ENCODE measurements around the gene KCNH5. TPM values are rescaled to one million over a fixed set of nuclear protein-coding genes. Genes with fewer than 3 reads are reported as not detected.
A peak's percentile ranks its signal among the peaks of the same experiment; 100 is the strongest.
"Not testable (repeated sequence)": the region's sequence is repeated elsewhere in the genome, so short reads cannot be mapped to it uniquely, and the experiment has no call there.

KCNH5 gene
- total RNA-seq, 4 donors from 2014 or later: 0.04 to 0.27 (median 0.15) TPM

GRCh38 chr14:62792578-62792977, 252.7 kb downstream of the KCNH5 start:
- no peaks in the 10 kb centered on the region for H3K4me1 ChIP-seq
- 73 to 93% methylated on average over 5 of the region's 5 CpGs for WGBS, 2 donors (ENCODE audit: low coverage in 1 of 2)
- ATAC-seq: no peak
- no peak overlapping the region for H3K4me3 ChIP-seq
- H3K27me3 ChIP-seq: no peaks in the 10 kb centered on the region
- peaks cover 0 to 6% (median 0%) of the 10 kb centered on the region in 3 donors for H3K9me3 ChIP-seq
- no peaks in the 10 kb centered on the region for H3K36me3 ChIP-seq
- no peak for TF ChIP-seq POLR2AphosphoS5 (IDR thresholded peaks at IDR 0.05)
- TF ChIP-seq POLR2A (IDR thresholded peaks at IDR 0.05): no peak
- no peak for TF ChIP-seq EP300 (IDR thresholded peaks at IDR 0.05)
- TF ChIP-seq, protein P1, sequence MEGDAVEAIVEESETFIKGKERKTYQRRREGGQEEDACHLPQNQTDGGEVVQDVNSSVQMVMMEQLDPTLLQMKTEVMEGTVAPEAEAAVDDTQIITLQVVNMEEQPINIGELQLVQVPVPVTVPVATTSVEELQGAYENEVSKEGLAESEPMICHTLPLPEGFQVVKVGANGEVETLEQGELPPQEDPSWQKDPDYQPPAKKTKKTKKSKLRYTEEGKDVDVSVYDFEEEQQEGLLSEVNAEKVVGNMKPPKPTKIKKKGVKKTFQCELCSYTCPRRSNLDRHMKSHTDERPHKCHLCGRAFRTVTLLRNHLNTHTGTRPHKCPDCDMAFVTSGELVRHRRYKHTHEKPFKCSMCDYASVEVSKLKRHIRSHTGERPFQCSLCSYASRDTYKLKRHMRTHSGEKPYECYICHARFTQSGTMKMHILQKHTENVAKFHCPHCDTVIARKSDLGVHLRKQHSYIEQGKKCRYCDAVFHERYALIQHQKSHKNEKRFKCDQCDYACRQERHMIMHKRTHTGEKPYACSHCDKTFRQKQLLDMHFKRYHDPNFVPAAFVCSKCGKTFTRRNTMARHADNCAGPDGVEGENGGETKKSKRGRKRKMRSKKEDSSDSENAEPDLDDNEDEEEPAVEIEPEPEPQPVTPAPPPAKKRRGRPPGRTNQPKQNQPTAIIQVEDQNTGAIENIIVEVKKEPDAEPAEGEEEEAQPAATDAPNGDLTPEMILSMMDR (IDR thresholded peaks at IDR 0.05): no peak
- H3K27ac ChIP-seq: no peak overlapping the region

GRCh38 chr14:62781328-62781727, 263.9 kb downstream of the KCNH5 start:
- 34 to 79% methylated on average over 2 to 12 of the region's 15 CpGs for WGBS, 2 donors (ENCODE audit: low coverage in 1 of 2)
- H3K4me3 ChIP-seq, H3K27me3 ChIP-seq, ATAC-seq, H3K36me3 ChIP-seq, H3K27ac ChIP-seq, H3K9me3 ChIP-seq: not testable (repeated sequence)
- H3K4me1 ChIP-seq: peaks cover 0 to 28% (median 0%) of the 10 kb centered on the region in 3 donors

GRCh38 chr14:62778852-62779251, 266.4 kb downstream of the KCNH5 start:
- Histone ChIP-seq H3K9me3 (no peaks in the 10 kb centered on the region), H3K27ac (no peak overlapping the region), H3K4me1 (peaks cover 0 to 38% (median 0%) of the 10 kb centered on the region in 3 donors), H3K4me3 (no peak overlapping the region), H3K36me3 (no peaks in the 10 kb centered on the region), H3K27me3 (no peaks in the 10 kb centered on the region)
- TF ChIP-seq, protein P1 (IDR thresholded peaks at IDR 0.05): no peak
- 30 to 63% methylated on average over 1 of the region's 1 CpG for WGBS, 2 donors (ENCODE audit: low coverage in 1 of 2)
- ATAC-seq: no peak

- no peaks in the 10 kb centered on the region for H3K9me3 ChIP-seq
- no peak for TF ChIP-seq EP300 (IDR thresholded peaks at IDR 0.05)
- no peak for TF ChIP-seq POLR2A (IDR thresholded peaks at IDR 0.05)
- TF ChIP-seq, protein P1 (IDR thresholded peaks at IDR 0.05): no peak
- TF ChIP-seq POLR2AphosphoS5 (IDR thresholded peaks at IDR 0.05): no peak
- WGBS, 2 donors (ENCODE audit: low coverage in 1 of 2): 60 to 62% methylated on average over 1 to 2 of the region's 2 CpGs
- H3K4me1 ChIP-seq: peaks cover 0 to 38% (median 0%) of the 10 kb centered on the region in 3 donors
- no peak overlapping the region for H3K4me3 ChIP-seq
- no peaks in the 10 kb centered on the region for H3K36me3 ChIP-seq
- peak overlapping the region in 1 of 4 donors; percentile 51 for H3K27ac ChIP-seq
- ATAC-seq: no peak
- no peaks in the 10 kb centered on the region for H3K27me3 ChIP-seq
Observed at GRCh38 chr14:62778310-62778709, 266.9 kb downstream of the KCNH5 start.

DNA sequence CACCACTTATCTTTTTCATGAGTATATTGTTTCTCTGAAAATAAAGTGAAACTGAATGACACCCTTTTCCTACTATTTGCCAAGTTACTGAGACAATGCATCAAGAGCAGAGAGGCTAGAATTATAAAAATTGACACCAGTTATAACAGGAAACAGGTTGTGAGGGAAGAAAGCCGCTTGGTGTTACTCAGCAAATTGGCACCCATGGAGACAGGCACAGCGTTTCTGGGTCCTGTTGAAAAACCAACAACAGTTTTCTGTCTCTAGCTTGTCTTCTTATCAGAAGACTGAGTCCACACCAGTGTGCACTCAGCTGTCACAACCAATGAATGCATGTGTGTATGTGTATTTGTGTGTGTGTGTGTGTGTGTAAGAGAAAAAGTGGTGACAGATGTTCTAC, 267.7 kb downstream of the KCNH5 start:
- ATAC-seq: no peak

More for the DNA sequence above, 267.7 kb downstream of the KCNH5 start:
- Histone ChIP-seq H3K9me3 (no peaks in the 10 kb centered on the region), H3K27me3 (no peaks in the 10 kb centered on the region), H3K4me1 (peaks cover 0 to 38% (median 0%) of the 10 kb centered on the region in 3 donors), H3K36me3 (no peaks in the 10 kb centered on the region), H3K4me3 (no peak overlapping the region), H3K27ac (peak overlapping the region in 1 of 4 donors; percentile 51)
- TF ChIP-seq EP300 (IDR thresholded peaks at IDR 0.05) (no peak), POLR2AphosphoS5 (IDR thresholded peaks at IDR 0.05) (no peak), POLR2A (IDR thresholded peaks at IDR 0.05) (no peak)
- TF ChIP-seq, protein P1 (IDR thresholded peaks at IDR 0.05): no peak
- WGBS, 2 donors (ENCODE audit: low coverage in 1 of 2): 39 to 61% methylated on average over 2 of the region's 2 CpGs
